HG03439 (cell line): ENCODE measurements around the gene TNRC18.

Experiments
- ATAC-seq: cut with Tn5 transposase; IDR thresholded peaks from one replicate; pipeline ENCODE4 v1.9.1; 2021; ENCODE audit warnings: mild to moderate bottlenecking, moderate library complexity; ENCODE audit not compliant: unreplicated experiment

Gene TNRC18

GRCh38 chr7:5404421-5404826, 19.2 kb downstream of the TNRC18 start:
- ATAC-seq: no peak

- no peak for ATAC-seq
These were observed 20.2 kb downstream of the TNRC18 start for GRCh38 chr7:5403442-5403841.

GRCh38 chr7:5397736-5398135, 25.9 kb downstream of the TNRC18 start:
- no peak for ATAC-seq

GRCh38 chr7:5396999-5397663, 26.5 kb downstream of the TNRC18 start:
- peak; percentile 87 for ATAC-seq

- ATAC-seq: peak; percentile 37
These were observed 27.1 kb downstream of the TNRC18 start for GRCh38 chr7:5396542-5396941.

- ATAC-seq: no peak
These were observed 28.4 kb downstream of the TNRC18 start for GRCh38 chr7:5395246-5395645.

GRCh38 chr7:5394264-5395105, 29.1 kb downstream of the TNRC18 start:
- no peak for ATAC-seq

GRCh38 chr7:5393748-5394147, 29.9 kb downstream of the TNRC18 start:
- no peak for ATAC-seq

GRCh38 chr7:5393328-5393727, 30.3 kb downstream of the TNRC18 start:
- ATAC-seq: no peak

- no peak for ATAC-seq
These were observed 32.7 kb downstream of the TNRC18 start for GRCh38 chr7:5390918-5391317.

GRCh38 chr7:5388905-5389433, 34.7 kb downstream of the TNRC18 start:
- no peak for ATAC-seq

GRCh38 chr7:5388273-5388901, 35.2 kb downstream of the TNRC18 start:
- ATAC-seq: no peak

GRCh38 chr7:5387711-5388245, 35.9 kb downstream of the TNRC18 start:
- ATAC-seq: no peak

GRCh38 chr7:5384618-5385017, 39.0 kb downstream of the TNRC18 start:
- no peak for ATAC-seq

- ATAC-seq: no peak
These were observed 40.1 kb downstream of the TNRC18 start for GRCh38 chr7:5383314-5384098.

GRCh38 chr7:5382281-5382892, 41.2 kb downstream of the TNRC18 start:
- ATAC-seq: no peak

GRCh38 chr7:5381071-5381772, 42.4 kb downstream of the TNRC18 start:
- ATAC-seq: no peak

GRCh38 chr7:5380350-5381070, 43.1 kb downstream of the TNRC18 start:
- no peak for ATAC-seq

- ATAC-seq: no peak
These were observed 44.1 kb downstream of the TNRC18 start for GRCh38 chr7:5379546-5379945.
